HL-60 (cell line): ENCODE measurements around the gene MNS1.

Source experiments
- DNase-seq, 2 experiments: peaks; one replicate each; pipeline ENCODE4 v3.0.0-alpha.2; 2010 to 2020; ENCODE audit warnings: low read depth in 1 of 2, low spot score in 1 of 2
- H3K27ac ChIP-seq: fragments of 250-450 bp; sonication (Bioruptor Pico); replicated peaks from 2 replicates; pipeline ENCODE4 v1.5.1; 2020; ENCODE audit warnings: mild to moderate bottlenecking, moderate library complexity
- H3K27me3 ChIP-seq: fragments of 250-450 bp; sonication (Bioruptor Pico); 2 replicates; pipeline ENCODE4 v1.5.1; 2021; ENCODE audit warnings: mild to moderate bottlenecking, moderate library complexity; ENCODE audit not compliant: insufficient read depth, poor library complexity, severe bottlenecking
- H3K4me3 ChIP-seq: replicated peaks from 2 replicates; pipeline ENCODE4 v1.5.1; 2011; ENCODE audit warnings: mild to moderate bottlenecking, control low read depth, low read length; ENCODE audit not compliant: insufficient read depth
- GABPA ChIP-seq: IDR thresholded peaks from 2 replicates; pipeline ENCODE4 v1.6.1; 2012; ENCODE audit warnings: low read depth
- POLR2AphosphoS5 ChIP-seq: IDR thresholded peaks from 2 replicates; pipeline ENCODE4 v1.6.1; 2012; ENCODE audit warnings: low read depth
- SPI1 ChIP-seq: IDR thresholded peaks from 2 replicates; pipeline ENCODE4 v1.6.1; 2012; ENCODE audit warnings: low read depth, mild to moderate bottlenecking, borderline replicate concordance
- TF ChIP-seq, protein P1 (sequence below): IDR thresholded peaks from 2 replicates; pipeline ENCODE4 v1.6.1; 2012; ENCODE audit warnings: low read depth; ENCODE audit not compliant: insufficient replicate concordance
- TF ChIP-seq, protein P2 (sequence below): IDR thresholded peaks from one replicate; pipeline ENCODE4 v1.5.1; 2011; ENCODE audit warnings: low read length, control low read depth, inconsistent platforms; ENCODE audit not compliant: insufficient read depth

MNS1 gene

DNA sequence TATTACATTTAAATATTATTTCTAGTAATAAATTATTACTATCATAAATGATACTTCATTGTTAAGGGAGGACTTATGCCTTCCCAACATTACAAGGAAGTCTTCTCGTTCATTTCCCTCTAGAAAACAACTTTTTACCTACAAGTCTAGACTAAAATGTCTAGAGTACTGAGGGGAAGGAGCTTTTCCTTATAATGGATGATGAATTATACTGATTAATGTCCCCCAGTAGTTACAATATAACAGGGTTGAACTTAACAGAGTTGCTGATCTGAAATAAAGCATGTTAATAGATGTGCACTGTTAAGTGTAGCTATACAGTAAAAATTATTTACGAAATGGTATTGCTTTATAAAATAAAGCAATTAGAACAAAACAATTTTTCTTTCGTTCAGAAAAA, 2.7 kb upstream of the MNS1 start:
- no peak overlapping the region for H3K4me3 ChIP-seq
- DNase-seq, result no peak

DNA sequence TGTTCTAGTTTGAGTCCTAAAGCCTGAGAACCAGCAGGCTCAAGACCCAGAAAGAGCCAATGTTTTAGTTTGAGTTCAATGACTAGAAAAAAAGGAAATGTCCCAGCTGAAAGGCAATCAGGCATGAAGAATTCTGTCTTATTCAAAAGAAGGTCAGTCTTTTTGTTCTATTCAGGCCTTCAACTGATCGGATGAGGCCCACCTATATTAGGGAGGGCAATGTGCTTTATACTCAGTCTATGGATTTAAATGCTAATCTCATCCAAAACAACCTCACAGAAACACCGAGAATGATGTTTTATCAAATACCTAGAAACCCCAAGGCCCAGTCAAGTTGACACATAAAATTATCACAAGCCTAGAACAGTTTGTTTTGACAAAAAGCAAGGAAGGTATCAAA, 4.0 kb downstream of the MNS1 start:
- DNase-seq, result no peak
- TF ChIP-seq POLR2AphosphoS5, result no peak
- TF ChIP-seq, protein P1, sequence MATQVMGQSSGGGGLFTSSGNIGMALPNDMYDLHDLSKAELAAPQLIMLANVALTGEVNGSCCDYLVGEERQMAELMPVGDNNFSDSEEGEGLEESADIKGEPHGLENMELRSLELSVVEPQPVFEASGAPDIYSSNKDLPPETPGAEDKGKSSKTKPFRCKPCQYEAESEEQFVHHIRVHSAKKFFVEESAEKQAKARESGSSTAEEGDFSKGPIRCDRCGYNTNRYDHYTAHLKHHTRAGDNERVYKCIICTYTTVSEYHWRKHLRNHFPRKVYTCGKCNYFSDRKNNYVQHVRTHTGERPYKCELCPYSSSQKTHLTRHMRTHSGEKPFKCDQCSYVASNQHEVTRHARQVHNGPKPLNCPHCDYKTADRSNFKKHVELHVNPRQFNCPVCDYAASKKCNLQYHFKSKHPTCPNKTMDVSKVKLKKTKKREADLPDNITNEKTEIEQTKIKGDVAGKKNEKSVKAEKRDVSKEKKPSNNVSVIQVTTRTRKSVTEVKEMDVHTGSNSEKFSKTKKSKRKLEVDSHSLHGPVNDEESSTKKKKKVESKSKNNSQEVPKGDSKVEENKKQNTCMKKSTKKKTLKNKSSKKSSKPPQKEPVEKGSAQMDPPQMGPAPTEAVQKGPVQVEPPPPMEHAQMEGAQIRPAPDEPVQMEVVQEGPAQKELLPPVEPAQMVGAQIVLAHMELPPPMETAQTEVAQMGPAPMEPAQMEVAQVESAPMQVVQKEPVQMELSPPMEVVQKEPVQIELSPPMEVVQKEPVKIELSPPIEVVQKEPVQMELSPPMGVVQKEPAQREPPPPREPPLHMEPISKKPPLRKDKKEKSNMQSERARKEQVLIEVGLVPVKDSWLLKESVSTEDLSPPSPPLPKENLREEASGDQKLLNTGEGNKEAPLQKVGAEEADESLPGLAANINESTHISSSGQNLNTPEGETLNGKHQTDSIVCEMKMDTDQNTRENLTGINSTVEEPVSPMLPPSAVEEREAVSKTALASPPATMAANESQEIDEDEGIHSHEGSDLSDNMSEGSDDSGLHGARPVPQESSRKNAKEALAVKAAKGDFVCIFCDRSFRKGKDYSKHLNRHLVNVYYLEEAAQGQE, result no peak
- TF ChIP-seq, protein P2, sequence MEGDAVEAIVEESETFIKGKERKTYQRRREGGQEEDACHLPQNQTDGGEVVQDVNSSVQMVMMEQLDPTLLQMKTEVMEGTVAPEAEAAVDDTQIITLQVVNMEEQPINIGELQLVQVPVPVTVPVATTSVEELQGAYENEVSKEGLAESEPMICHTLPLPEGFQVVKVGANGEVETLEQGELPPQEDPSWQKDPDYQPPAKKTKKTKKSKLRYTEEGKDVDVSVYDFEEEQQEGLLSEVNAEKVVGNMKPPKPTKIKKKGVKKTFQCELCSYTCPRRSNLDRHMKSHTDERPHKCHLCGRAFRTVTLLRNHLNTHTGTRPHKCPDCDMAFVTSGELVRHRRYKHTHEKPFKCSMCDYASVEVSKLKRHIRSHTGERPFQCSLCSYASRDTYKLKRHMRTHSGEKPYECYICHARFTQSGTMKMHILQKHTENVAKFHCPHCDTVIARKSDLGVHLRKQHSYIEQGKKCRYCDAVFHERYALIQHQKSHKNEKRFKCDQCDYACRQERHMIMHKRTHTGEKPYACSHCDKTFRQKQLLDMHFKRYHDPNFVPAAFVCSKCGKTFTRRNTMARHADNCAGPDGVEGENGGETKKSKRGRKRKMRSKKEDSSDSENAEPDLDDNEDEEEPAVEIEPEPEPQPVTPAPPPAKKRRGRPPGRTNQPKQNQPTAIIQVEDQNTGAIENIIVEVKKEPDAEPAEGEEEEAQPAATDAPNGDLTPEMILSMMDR, result no peak
- TF ChIP-seq SPI1, result no peak
- no peak for TF ChIP-seq GABPA
- Histone ChIP-seq H3K27ac (no peak overlapping the region), H3K27me3 (no peaks in the 10 kb centered on the region), H3K4me3 (no peak overlapping the region)

More for the DNA sequence above, 2.7 kb upstream of the MNS1 start:
- no peaks in the 10 kb centered on the region for H3K27me3 ChIP-seq
- no peak for TF ChIP-seq GABPA
- TF ChIP-seq SPI1, result no peak
- TF ChIP-seq, protein P1, result no peak
- TF ChIP-seq POLR2AphosphoS5, result no peak
- TF ChIP-seq, protein P2, result no peak
- no peak overlapping the region for H3K27ac ChIP-seq

DNA sequence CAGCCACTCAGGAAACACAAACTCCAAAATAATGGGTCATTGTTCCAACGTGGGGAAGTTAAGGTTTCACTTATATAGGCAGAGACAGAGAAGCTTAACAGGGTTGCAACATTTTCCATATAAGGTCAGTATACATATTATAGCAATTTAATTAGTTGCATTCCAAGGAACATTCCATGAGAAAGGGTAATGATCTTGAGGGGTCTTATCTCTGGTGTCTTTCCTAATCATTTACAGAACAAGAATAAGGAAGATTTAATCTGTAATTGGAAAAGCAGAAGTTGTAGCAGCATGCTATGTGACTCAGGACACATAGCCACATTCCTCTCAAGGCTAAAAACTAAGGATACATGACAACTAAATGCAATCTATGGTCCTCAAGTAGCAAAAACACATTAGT, 4.9 kb downstream of the MNS1 start:
- TF ChIP-seq SPI1 (no peak), GABPA (no peak), POLR2AphosphoS5 (no peak)
- TF ChIP-seq, protein P2, result no peak
- TF ChIP-seq, protein P1, result no peak
- Histone ChIP-seq H3K27me3 (no peaks in the 10 kb centered on the region), H3K27ac (no peak overlapping the region), H3K4me3 (no peak overlapping the region)
- no peak for DNase-seq
